MM.1S (cell line): ENCODE measurements around the gene MYLK2.

Experiments used
- EZH2 ChIP-seq: fragments of 300-600 bp; sonication (generic); optimal IDR thresholded peaks from 2 replicates; pipeline ENCODE3; 2017; ENCODE audit warnings: low read depth, mild to moderate bottlenecking, antibody characterized with exemption, low read length, mixed read lengths
- TF ChIP-seq, protein P1 (sequence below): fragments of 300-600 bp; sonication (generic); IDR thresholded peaks from 2 replicates; pipeline ENCODE4 v1.5.1; 2016; ENCODE audit warnings: antibody characterized with exemption, low read length, mixed read lengths

DNA sequence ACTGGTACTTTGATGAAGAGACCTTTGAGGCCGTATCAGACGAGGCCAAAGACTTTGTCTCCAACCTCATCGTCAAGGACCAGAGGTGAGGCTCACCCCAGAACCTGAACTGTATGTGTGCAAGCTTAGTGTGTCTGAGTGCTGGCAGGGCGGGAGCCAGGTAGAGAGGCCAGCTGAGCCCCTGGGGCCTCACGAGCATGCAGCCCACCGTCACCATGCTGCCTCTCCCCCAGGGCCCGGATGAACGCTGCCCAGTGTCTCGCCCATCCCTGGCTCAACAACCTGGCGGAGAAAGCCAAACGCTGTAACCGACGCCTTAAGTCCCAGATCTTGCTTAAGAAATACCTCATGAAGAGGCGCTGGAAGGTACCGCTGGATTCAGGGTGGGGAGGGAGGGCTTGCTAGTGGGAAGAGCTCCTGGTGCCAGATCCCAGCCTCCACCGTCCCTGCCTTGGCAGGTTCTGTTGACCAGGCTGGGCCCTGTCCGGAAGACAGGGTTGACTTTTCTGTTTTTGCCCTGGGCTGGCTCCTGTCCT lies 12.7 kb downstream of the MYLK2 start:
- TF ChIP-seq, protein P1, sequence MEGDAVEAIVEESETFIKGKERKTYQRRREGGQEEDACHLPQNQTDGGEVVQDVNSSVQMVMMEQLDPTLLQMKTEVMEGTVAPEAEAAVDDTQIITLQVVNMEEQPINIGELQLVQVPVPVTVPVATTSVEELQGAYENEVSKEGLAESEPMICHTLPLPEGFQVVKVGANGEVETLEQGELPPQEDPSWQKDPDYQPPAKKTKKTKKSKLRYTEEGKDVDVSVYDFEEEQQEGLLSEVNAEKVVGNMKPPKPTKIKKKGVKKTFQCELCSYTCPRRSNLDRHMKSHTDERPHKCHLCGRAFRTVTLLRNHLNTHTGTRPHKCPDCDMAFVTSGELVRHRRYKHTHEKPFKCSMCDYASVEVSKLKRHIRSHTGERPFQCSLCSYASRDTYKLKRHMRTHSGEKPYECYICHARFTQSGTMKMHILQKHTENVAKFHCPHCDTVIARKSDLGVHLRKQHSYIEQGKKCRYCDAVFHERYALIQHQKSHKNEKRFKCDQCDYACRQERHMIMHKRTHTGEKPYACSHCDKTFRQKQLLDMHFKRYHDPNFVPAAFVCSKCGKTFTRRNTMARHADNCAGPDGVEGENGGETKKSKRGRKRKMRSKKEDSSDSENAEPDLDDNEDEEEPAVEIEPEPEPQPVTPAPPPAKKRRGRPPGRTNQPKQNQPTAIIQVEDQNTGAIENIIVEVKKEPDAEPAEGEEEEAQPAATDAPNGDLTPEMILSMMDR: no peak
- TF ChIP-seq EZH2: no peak
